Cardiac septum (tissue), 1 donor: Measurements from ENCODE around the gene GPR18. TPM values are rescaled to one million over a fixed set of nuclear protein-coding genes. Genes with fewer than 3 reads are reported as not detected.

Experiments used
- DNase-seq: peaks from one replicate; pipeline ENCODE4 v3.0.0-alpha.2; 2020; ENCODE audit warnings: low spot score
- intact Hi-C: fragments of 100-400 bp; cut with DNase I; formaldehyde crosslinking; loops from one replicate; pipeline ENCODE4 v1.14.0; 2022
- total RNA-seq: library from RNA; stranded (reverse); fragmentation: NEBNext Ultra II Directional; extraction: Animal tissue kit (Norgen Biotek cat#: 25700); gene quantifications from one replicate; pipeline ENCODE4 v1.2.1, GENCODE V29; 2021
- donor health status: DM: no; HTN: no; CAD: no.

Gene GPR18
- total RNA-seq, 1 donor from 2014 or later, result not detected

- DNase-seq, result no peak
- intact Hi-C loops, result no loop called here
These were observed 36.0 kb upstream of the GPR18 start for GRCh38 chr13:99294198-99294597.

- no peak for DNase-seq
- intact Hi-C loops, result no loop called here
These were observed 35.0 kb upstream of the GPR18 start for GRCh38 chr13:99293178-99293577.

- DNase-seq, result no peak
- intact Hi-C loops, result no loop called here
These were observed 32.7 kb upstream of the GPR18 start for GRCh38 chr13:99290894-99291293.

- DNase-seq, result no peak
- intact Hi-C loops, result no loop called here
These were observed 31.6 kb upstream of the GPR18 start for GRCh38 chr13:99289674-99290337.

- intact Hi-C loops, result no loop called here
- DNase-seq, result no peak
These were observed 31.1 kb upstream of the GPR18 start for GRCh38 chr13:99289271-99289670.

GRCh38 chr13:99288089-99288488 lies 29.9 kb upstream of the GPR18 start:
- intact Hi-C loops, result no loop called here
- no peak for DNase-seq

- intact Hi-C loops, result no loop called here
- DNase-seq, result no peak
These were observed 29.4 kb upstream of the GPR18 start for GRCh38 chr13:99287551-99287950.

GRCh38 chr13:99285432-99286182 lies 27.4 kb upstream of the GPR18 start:
- no peak for DNase-seq
- intact Hi-C loops, result no loop called here

GRCh38 chr13:99282264-99283231 lies 24.4 kb upstream of the GPR18 start:
- no peak for DNase-seq
- intact Hi-C loops, result no loop called here

GRCh38 chr13:99281811-99282263 lies 23.7 kb upstream of the GPR18 start:
- intact Hi-C loops, result no loop called here
- peak; percentile 86 for DNase-seq

GRCh38 chr13:99280166-99280565 lies 22.0 kb upstream of the GPR18 start:
- intact Hi-C loops, result no loop called here
- DNase-seq, result no peak

- no peak for DNase-seq
- intact Hi-C loops, result no loop called here
These were observed 21.5 kb upstream of the GPR18 start for GRCh38 chr13:99279637-99280036.

GRCh38 chr13:99278843-99279242 lies 20.7 kb upstream of the GPR18 start:
- intact Hi-C loops, result no loop called here
- no peak for DNase-seq

- intact Hi-C loops, result no loop called here
- no peak for DNase-seq
These were observed 20.0 kb upstream of the GPR18 start for GRCh38 chr13:99278200-99278599.

GRCh38 chr13:99277629-99278028 lies 19.4 kb upstream of the GPR18 start:
- intact Hi-C loops, result no loop called here

GRCh38 chr13:99276706-99277105 lies 18.5 kb upstream of the GPR18 start:
- no peak for DNase-seq
- intact Hi-C loops, result no loop called here

More at GRCh38 chr13:99277629-99278028, 19.4 kb upstream of the GPR18 start:
- no peak for DNase-seq

GRCh38 chr13:99275093-99275469 lies 16.9 kb upstream of the GPR18 start:
- no peak for DNase-seq
- intact Hi-C loops, result no loop called here

- DNase-seq, result no peak
- intact Hi-C loops, result no loop called here
These were observed 14.9 kb upstream of the GPR18 start for GRCh38 chr13:99273128-99273527.

- no peak for DNase-seq
- intact Hi-C loops, result no loop called here
These were observed 14.3 kb upstream of the GPR18 start for GRCh38 chr13:99272481-99272880.

GRCh38 chr13:99271249-99271648 lies 13.1 kb upstream of the GPR18 start:
- intact Hi-C loops, result no loop called here
- no peak for DNase-seq
